ENCODE results near the gene AGBL1. TPM values are rescaled to one million over a fixed set of nuclear protein-coding genes. Genes with fewer than 3 reads are reported as not detected.

AGBL1 gene
- total RNA-seq, 2 experiments from 2014 or later, result 0.10 TPM

DNA sequence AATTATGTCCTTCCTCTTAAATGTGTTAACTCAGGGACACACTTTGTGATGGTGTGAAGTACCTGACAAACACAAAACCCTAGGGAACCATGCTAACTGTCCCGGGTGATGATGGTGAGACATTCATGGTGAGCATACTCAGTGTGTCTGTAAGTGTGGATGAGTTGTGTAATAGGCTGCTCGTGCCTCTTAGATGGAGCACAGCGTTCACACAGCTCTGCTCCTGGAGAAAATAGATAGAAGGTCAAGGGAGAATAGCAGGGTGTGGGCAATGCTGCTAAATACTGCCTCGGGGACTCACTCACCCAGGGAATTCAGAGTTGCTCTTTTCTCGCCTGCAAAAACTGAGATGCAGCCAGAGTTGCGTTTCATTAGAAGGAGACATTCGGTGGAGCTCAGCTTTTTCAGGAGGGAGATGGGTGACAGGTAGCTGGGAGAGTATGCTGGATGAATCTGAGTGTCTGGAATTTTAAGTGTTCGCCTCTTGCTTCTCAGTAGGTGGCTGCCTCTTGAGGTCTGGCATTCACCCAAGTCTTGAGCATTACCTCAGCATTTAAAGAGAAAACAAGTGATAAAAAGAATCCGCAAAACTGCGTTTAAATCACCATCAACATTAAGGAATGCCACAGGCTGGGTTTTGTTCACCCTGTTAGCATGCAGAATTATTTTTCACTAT is 813.2 kb downstream of the AGBL1 start:
- H3K27me3 Mint-ChIP-seq, result peaks cover 3% of the 10 kb centered on the region
- H3K36me3 Mint-ChIP-seq, result no peaks in the 10 kb centered on the region
- H3K4me1 Mint-ChIP-seq (ENCODE audit: low read depth), result no peaks in the 10 kb centered on the region
- H3K4me3 Mint-ChIP-seq, result no peak overlapping the region
- no peak for DNase-seq
- no peaks in the 10 kb centered on the region for H3K9me3 Mint-ChIP-seq
- intact Hi-C loops (cut with micrococcal nuclease), result no loop called here
- CTCF ChIA-PET, result interaction anchor here (0.6 kb wide), 1 partner anchor 726 kb away, joined by 3 read pairs; no protein-coding TSS in a partner anchor
- H3K27ac Mint-ChIP-seq, result no peak overlapping the region
- POLR2A ChIA-PET, result no interaction called here

DNA sequence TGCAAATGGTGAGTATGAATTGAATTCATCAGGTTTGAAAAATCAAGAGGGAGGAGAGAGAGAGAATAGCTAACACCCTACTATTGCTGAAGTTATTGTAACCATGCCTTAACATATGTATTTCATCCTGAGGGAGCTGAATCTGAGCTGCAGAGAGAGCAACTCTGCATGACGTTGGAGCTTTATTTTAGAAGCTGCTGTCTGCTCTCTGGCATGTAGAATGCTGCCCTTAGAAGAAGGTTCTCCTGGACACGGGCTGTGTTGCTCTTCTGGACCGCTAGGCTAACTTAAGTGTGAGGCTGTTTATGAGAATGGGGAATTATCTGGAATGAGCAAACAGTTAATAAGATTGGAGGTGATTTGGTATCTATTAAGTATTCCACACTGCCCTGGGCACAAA is 814.6 kb downstream of the AGBL1 start:
- CTCF ChIA-PET, result no interaction called here
- H3K9me3 Mint-ChIP-seq, result no peaks in the 10 kb centered on the region
- no peak overlapping the region for H3K4me3 Mint-ChIP-seq
- peaks cover 3% of the 10 kb centered on the region for H3K27me3 Mint-ChIP-seq
- no peaks in the 10 kb centered on the region for H3K36me3 Mint-ChIP-seq
- DNase-seq, result no peak
- POLR2A ChIA-PET, result no interaction called here
- no peaks in the 10 kb centered on the region for H3K4me1 Mint-ChIP-seq (ENCODE audit: low read depth)
- no peak overlapping the region for H3K27ac Mint-ChIP-seq
- intact Hi-C loops (cut with micrococcal nuclease), result no loop called here

DNA sequence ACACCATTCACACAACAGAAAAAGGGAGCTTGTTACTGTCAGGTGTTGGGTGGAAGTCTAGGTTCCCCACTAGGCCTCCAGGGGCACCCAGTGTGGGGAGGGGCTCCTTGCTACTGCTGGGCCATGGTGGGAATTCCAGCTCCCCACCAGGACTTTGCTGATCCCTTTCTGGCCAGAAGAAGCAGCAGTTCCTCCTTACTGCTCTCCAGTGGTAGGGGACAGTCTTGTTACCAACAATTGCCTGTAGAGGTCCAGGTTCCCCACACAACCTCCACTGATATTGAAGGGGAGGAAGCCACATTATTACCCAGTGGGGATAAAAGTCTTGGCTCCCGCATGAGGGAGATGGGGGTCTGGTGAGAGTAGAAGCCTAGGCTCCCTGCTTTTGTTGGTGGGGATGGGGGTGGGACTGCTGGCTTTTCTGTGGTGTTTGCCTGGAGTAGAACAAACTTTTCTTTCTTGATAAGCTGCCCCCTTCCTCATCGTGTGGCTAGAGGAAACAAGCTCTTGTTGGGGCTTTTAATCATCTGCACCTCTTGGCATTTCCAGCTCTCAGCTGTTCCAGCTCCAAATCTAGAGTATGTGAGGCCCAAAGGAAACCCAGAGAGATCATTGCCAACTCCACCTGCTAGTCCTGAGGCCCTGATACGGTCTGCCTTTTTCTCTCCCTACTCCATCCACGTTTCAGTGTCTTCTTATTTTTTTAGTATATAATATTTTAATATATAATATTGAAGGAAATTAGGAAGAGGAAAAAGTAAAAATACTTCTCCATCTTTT is 824.2 kb downstream of the AGBL1 start:
- no peaks in the 10 kb centered on the region for H3K9me3 Mint-ChIP-seq
- peaks cover 9% of the 10 kb centered on the region for H3K27me3 Mint-ChIP-seq
- H3K36me3 Mint-ChIP-seq, result no peaks in the 10 kb centered on the region
- DNase-seq, result no peak
- ChIA-PET CTCF (no interaction called here), POLR2A (no interaction called here)
- H3K4me3 Mint-ChIP-seq, result no peak overlapping the region
- H3K27ac Mint-ChIP-seq, result no peak overlapping the region
- intact Hi-C loops (cut with micrococcal nuclease), result no loop called here
- H3K4me1 Mint-ChIP-seq (ENCODE audit: low read depth), result no peaks in the 10 kb centered on the region

DNA sequence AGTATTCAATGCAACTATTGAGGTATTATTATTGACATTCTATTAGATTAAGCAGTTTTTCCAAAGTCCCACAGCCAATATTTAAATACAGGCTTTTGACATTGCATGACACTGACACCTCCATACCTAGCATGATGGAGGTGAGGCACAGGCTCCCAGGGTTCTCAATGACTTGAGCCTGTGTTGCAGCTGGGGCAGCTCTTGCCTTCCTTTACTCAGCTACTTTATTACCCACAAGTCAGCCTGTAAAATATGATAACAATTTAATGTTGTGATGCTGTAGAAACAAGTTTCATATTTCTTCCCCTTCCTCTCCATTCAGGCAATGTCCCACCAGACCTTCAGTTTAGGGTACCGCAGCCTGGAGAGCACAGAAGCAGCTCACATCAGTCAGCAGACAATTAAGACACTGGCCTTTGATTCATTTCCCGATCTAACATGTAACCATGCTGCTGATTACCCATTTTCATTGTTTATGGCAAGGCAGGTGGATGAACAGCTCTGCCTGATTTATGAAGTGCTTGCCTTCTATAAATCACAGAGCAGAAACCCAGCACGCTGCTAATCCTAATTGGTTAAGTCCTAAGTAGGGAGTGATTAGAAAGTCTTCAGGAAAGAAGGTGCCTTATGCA is 826.1 kb downstream of the AGBL1 start:
- ChIA-PET CTCF (no interaction called here), POLR2A (no interaction called here)
- Mint-ChIP-seq H3K9me3 (no peaks in the 10 kb centered on the region), H3K27ac (no peak overlapping the region), H3K4me3 (no peak overlapping the region), H3K27me3 (peaks cover 9% of the 10 kb centered on the region), H3K36me3 (no peaks in the 10 kb centered on the region), H3K4me1 (ENCODE audit: low read depth) (no peaks in the 10 kb centered on the region)
- intact Hi-C loops (cut with micrococcal nuclease), result no loop called here
- DNase-seq, result no peak

DNA sequence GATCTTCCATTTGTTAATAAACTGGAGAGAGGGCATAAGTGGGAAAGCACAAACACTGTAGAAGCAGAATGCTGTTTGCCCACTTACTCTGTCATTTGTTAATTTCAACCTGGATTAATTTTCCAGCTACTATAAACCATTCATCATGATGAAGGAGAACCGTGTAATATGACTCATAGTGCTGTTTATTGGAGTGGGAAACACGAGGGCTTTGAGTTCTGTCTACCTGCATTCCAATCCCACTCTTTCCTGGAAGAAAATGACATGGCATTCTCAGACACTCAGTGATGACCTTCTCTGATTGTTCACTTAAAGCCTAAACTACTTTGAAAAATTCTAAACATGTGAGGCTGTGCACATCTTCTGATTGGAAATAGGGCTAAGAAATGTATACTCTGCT is 826.7 kb downstream of the AGBL1 start:
- Mint-ChIP-seq H3K36me3 (no peaks in the 10 kb centered on the region), H3K27me3 (peaks cover 9% of the 10 kb centered on the region), H3K9me3 (no peaks in the 10 kb centered on the region), H3K27ac (no peak overlapping the region), H3K4me1 (ENCODE audit: low read depth) (no peaks in the 10 kb centered on the region), H3K4me3 (no peak overlapping the region)
- intact Hi-C loops (cut with micrococcal nuclease), result no loop called here
- POLR2A ChIA-PET, result no interaction called here
- DNase-seq, result no peak
- CTCF ChIA-PET, result no interaction called here

DNA sequence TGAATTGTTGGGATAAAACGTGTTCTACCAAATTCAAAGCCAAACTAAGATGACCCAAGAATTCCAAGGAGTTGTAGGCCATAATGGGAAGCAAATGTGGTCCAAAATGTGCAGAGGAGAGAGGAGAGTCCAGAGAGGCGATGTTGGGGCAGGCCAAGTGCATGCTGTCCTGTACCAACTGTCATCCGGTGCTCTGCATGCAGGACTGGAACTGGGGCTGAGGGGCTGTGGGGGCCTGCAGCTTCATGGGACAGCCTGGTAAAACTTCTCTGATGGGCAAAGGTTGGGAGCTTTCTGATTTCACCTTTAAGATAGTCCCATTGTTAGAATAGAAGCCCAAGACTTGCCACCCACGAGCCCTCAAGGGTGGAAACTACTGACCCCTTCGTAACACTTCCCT is 831.4 kb downstream of the AGBL1 start:
- Mint-ChIP-seq H3K27me3 (peaks cover 4% of the 10 kb centered on the region), H3K4me1 (ENCODE audit: low read depth) (no peaks in the 10 kb centered on the region), H3K27ac (no peak overlapping the region), H3K9me3 (no peaks in the 10 kb centered on the region), H3K4me3 (no peak overlapping the region), H3K36me3 (no peaks in the 10 kb centered on the region)
- intact Hi-C loops (cut with micrococcal nuclease), result loop anchor here (10.0 kb wide), 1 partner anchor 1334 kb away; no protein-coding TSS in a partner anchor
- POLR2A ChIA-PET, result no interaction called here
- CTCF ChIA-PET, result no interaction called here
- DNase-seq, result no peak

DNA sequence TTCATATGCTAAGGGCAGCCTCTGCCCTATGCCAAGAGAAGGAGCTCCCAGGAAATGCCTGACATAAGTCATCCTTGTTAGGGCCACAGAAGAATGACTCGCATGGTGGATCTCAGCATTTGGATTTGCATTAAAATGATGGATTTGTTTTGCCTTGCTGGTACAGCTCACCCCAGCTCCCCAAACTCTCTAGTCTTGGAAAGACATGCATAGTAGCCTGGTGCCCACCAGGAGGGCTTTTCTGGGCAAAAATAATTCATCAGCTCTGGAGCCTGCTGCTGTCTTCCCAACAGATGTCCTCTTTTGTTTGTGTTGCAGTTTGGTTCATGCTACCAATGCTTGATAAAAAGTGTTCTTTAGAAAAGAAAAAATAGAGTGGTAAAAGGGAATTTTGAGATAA is 833.0 kb downstream of the AGBL1 start:
- H3K36me3 Mint-ChIP-seq, result no peaks in the 10 kb centered on the region
- H3K9me3 Mint-ChIP-seq, result no peaks in the 10 kb centered on the region
- H3K27me3 Mint-ChIP-seq, result no peaks in the 10 kb centered on the region
- H3K4me1 Mint-ChIP-seq (ENCODE audit: low read depth), result no peaks in the 10 kb centered on the region
- DNase-seq, result no peak
- intact Hi-C loops (cut with micrococcal nuclease), result loop anchor here (10.0 kb wide), 1 partner anchor 1332 kb away; no protein-coding TSS in a partner anchor
- ChIA-PET POLR2A (no interaction called here), CTCF (no interaction called here)
- no peak overlapping the region for H3K27ac Mint-ChIP-seq
- H3K4me3 Mint-ChIP-seq, result no peak overlapping the region

DNA sequence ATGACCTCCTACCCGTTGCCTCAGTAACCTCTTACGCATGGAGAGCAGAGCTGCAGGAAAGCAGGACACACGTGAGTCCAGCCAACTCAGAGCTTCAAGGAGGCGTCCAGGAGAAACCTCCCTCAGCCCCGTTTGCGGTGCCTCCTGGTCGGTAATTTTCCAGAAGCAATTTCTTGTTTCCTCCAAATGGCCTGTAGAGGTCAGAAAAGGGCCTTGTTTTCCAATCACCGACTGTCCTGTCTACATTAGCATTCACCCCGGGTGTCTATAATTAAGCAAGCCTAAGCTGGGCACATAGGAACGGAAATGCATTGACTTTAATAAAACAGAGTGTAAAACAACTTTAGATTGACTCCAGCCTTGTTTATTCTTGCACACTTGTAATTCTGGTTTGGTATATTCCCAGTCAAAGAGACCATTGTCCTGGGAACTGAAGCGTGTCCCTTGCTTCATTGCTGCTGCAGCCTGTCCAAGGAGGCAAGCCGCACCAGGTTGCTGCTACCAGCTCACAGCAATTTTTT is 836.2 kb downstream of the AGBL1 start:
- CTCF ChIA-PET, result no interaction called here
- POLR2A ChIA-PET, result no interaction called here
- Mint-ChIP-seq H3K27me3 (no peaks in the 10 kb centered on the region), H3K4me3 (no peak overlapping the region), H3K36me3 (no peaks in the 10 kb centered on the region), H3K4me1 (ENCODE audit: low read depth) (no peaks in the 10 kb centered on the region), H3K9me3 (no peaks in the 10 kb centered on the region), H3K27ac (no peak overlapping the region)
- intact Hi-C loops (cut with micrococcal nuclease), result loop anchor here (10.0 kb wide), 1 partner anchor 1329 kb away; no protein-coding TSS in a partner anchor
- DNase-seq, result no peak

DNA sequence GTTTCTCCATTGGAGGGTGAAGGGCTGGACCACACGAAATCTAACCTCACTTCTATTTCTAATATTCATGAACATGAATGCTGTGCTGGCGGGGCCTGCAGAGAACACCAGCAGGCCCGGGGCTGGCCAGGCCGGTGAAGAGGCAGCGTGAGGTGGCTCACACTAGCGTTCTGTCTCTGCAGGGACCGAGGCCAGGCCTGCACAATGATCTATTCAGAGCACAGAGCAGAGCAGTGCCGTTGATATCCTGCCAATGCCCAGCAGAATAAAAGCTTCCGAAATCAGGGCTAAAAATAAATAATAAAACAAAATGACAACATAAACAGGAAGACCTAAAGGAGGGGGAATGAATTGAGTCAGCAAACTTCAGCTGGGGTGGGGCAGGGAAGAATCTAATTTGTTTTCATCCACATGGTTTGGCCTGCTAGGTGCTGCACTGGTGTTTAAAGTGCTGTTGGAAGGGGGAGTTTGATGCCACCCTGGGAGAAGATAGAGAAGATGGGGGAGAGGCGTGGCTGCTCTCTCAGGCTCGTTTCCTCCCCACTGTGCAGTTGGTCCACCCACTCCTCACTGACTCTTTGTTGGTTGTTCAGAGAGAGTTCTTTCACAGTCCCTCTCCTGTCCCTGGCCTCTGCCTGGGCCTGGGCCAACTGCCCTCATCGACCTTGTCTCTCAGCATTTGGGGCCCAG is 837.1 kb downstream of the AGBL1 start:
- intact Hi-C loops (cut with micrococcal nuclease), result loop anchor here (10.0 kb wide), 1 partner anchor 1328 kb away; no protein-coding TSS in a partner anchor
- ChIA-PET POLR2A (no interaction called here), CTCF (no interaction called here)
- Mint-ChIP-seq H3K4me3 (no peak overlapping the region), H3K27me3 (no peaks in the 10 kb centered on the region), H3K36me3 (no peaks in the 10 kb centered on the region), H3K27ac (no peak overlapping the region), H3K4me1 (ENCODE audit: low read depth) (no peaks in the 10 kb centered on the region), H3K9me3 (no peaks in the 10 kb centered on the region)
- no peak for DNase-seq

DNA sequence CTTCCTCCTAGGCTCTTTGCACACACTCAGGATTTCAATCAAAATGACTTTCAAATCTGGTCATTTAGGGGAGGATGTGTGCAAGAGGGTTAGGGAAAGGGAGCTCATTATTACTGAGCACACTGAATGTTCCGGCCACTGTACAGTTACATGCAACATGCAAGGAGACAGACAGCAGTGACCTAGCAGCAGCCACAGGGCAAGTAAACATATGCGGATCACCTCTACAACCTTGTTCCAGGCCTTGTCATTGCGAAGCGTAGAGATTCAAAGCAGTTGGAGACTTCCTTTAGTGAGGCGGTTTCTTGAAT is 837.6 kb downstream of the AGBL1 start:
- no peak overlapping the region for H3K27ac Mint-ChIP-seq
- no peak overlapping the region for H3K4me3 Mint-ChIP-seq
- H3K4me1 Mint-ChIP-seq (ENCODE audit: low read depth), result no peaks in the 10 kb centered on the region
- ChIA-PET POLR2A (no interaction called here), CTCF (no interaction called here)
- no peaks in the 10 kb centered on the region for H3K9me3 Mint-ChIP-seq
- no peaks in the 10 kb centered on the region for H3K27me3 Mint-ChIP-seq
- intact Hi-C loops (cut with micrococcal nuclease), result loop anchor here (10.0 kb wide), 1 partner anchor 1327 kb away; no protein-coding TSS in a partner anchor
- DNase-seq, result no peak
- H3K36me3 Mint-ChIP-seq, result no peaks in the 10 kb centered on the region

DNA sequence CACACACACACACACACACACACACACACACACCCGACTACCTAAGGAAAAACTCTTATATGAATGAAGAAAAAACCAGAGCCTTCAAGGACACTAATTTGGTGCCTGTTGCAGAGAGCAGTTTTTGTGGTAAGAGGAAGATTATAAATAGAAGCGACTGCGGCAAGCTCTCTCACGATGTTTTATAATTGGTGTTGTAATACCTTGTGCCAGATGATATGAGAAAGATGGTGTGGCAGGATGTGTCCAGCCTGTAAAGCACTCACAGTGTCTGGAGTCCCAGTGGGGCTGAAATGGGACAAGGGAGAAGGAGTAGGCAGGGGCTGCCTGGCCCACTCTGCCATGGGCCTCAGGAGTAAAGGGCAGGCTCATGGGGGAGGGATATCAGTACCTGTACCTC is 839.9 kb downstream of the AGBL1 start:
- no peak for DNase-seq
- ChIA-PET POLR2A (no interaction called here), CTCF (no interaction called here)
- intact Hi-C loops (cut with micrococcal nuclease), result loop anchor here (10.0 kb wide), 1 partner anchor 1325 kb away; no protein-coding TSS in a partner anchor
- Mint-ChIP-seq H3K4me3 (no peak overlapping the region), H3K4me1 (ENCODE audit: low read depth) (no peaks in the 10 kb centered on the region), H3K27me3 (no peaks in the 10 kb centered on the region), H3K9me3 (no peaks in the 10 kb centered on the region), H3K27ac (no peak overlapping the region), H3K36me3 (no peaks in the 10 kb centered on the region)

DNA sequence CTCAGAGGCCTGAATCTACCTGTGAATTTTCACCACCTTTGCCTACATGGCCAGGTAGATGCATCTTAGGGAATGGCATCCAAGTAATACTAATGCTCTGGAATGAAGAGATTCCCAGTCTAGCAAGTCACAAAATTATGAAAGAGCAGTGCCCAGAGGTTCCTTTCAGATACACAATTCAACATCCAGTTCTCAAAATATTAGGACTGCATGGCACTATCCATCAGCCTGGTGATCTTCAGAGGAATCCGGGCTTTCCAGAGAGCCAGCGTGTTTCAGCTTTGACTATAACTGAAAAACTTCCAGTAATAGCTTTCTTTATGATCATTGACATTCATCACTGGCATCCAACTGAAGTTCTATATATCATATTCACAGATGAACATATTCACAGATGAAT is 849.8 kb downstream of the AGBL1 start:
- no peaks in the 10 kb centered on the region for H3K4me1 Mint-ChIP-seq (ENCODE audit: low read depth)
- peaks cover 6% of the 10 kb centered on the region for H3K27me3 Mint-ChIP-seq
- no peak overlapping the region for H3K4me3 Mint-ChIP-seq
- no peak overlapping the region for H3K27ac Mint-ChIP-seq
- POLR2A ChIA-PET, result no interaction called here
- intact Hi-C loops (cut with micrococcal nuclease), result no loop called here
- H3K36me3 Mint-ChIP-seq, result no peaks in the 10 kb centered on the region
- DNase-seq, result no peak
- CTCF ChIA-PET, result no interaction called here
- H3K9me3 Mint-ChIP-seq, result no peaks in the 10 kb centered on the region
